ENCODE data around the gene UMODL1.

GRCh38 chr21:42079008-42079938, 8.2 kb downstream of the UMODL1 start:
- TF ChIP-seq EZH2 (IDR thresholded peaks at IDR 0.05; ENCODE audit: borderline replicate concordance, low read depth, low read length, severe bottlenecking) (no peak), CTCF (IDR thresholded peaks at IDR 0.05; ENCODE audit: borderline replicate concordance, extremely low read depth, low read length, poor library complexity, severe bottlenecking) (no peak)
